NCI-H524 (cell line): Measurements from ENCODE around the gene OBP2B.
"Not testable (repeated sequence)": the region's sequence is repeated elsewhere in the genome, so short reads cannot be mapped to it uniquely, and the experiment has no call there.

ENCODE experiments used
- DNase-seq, 2 experiments: peaks; one replicate each; lab custom pipeline; 2025; lab: John Stamatoyannopoulos, UW

The OBP2B gene

DNA sequence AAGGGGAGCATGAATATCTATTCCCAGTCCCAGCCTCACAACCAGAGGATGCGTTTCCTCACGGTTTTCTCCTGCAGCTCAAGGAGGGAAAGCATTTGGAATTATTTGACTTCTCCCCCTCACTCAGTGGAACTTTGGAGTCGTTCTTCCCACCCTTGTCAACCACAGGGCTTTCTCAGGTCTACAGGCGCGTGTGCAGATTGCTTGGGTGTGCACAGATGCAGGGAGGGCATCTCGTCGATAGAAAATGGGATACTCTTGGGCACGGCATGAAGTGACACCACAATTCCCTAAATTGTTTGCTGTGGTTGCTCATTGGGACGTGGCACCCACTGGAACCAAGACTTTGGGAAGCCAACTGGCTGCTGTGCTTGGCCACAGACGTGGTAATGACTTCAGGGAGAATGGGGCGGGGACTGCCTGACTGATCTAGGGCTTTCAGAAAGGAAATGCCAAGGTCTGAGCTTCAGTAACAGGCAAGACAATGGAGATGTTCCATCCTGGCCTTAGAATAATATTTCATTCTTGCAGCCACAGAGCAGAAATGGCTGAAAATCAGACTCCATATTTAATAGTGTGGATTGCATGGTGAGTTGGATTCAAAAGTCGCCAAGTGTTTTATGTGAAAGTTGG is 12.2 kb upstream of the OBP2B start:
- DNase-seq: no peak

DNA sequence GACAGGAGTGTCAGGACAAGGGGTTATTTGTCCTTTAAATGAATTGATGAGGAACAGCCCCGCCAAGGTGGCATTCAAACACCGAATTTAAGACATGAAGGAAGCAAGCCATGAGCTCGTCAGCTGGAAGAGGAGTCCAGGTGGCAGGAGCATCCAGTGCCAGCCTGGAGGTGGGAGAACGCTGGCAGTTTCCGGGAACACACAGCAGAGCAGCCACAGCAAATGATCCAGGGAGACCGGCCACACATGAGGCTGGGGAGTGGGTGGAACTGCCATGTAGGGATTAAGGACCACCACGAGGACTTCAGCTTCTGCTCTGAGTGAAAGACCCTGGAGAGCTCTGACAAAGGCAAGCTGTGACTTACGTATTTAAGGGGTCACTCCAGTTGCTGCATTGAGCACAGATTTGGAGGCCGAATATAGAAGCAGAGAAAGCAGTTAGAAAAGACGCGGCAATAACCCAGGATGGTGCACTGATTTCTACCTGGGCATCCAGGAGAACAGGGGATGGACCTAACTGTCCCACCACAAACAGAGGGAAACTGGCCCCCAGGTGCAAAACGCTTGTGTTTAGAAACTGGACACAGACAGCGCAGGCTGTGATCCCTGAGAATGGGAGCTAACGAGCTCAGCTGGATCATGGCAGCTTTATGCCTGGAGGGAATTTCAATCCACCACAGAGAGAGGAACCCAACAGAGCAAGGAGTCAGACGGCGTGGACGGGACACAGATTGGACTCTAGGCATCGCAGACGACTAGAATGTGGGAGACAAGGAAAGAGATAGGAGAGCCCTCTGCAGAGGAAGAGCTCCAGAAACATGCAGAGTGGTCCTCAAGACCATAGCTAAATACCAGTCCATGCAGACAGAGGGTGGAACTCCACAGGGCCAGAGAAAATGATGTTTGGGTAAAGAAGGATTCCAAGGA is 9.3 kb upstream of the OBP2B start:
- not testable (repeated sequence) for DNase-seq

DNA sequence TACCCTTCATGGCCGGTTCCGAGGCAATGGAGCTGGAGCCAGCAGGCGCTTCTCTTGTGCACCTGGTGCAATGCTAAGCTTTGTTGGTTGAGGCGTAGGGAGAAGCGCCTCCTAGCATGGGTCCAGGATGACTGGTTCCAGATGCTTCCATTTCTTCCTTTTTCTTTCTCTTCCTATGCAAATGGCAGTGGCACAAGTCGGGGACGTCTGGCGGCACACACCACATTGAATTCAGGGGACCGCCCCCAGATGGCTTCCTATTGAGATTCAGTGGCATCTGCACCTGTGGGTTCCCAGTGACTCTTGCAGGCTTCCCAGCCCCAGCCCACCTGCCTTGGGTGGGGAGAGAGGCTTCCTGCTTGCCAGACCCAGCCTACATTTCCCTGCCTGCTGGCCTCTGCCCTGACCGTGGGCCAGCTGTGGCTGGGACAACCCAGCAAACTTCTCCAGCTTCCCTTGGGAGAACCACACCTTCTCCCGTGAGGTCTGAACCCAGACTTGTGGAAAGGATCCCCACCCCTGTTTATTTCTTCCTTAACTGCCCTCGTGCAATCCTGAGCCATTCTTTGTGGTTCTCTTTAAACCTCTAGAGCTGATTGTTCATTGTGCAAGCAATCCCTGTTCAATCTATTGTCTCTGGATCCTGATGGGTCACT is 8.4 kb upstream of the OBP2B start:
- DNase-seq: not testable (repeated sequence)

DNA sequence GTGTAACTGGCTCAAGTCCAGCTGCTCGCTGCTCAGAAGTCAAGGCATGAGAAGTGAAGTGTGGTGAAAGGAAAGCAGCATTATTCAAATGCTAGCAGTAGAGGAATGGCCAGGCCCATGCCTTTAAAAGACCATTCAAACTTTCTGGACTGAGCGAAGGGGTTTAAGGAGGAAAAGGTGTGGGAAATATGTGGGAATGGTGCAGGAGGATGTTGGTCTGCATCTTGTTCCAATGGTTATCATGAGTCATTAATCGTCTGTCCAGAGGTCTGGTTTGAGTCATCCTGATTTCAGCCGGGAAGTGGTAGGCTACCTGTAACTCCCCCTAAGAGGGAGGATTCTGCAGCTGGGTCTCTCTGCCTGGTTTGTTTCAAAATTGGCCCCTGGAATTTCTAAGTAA is 5.2 kb upstream of the OBP2B start:
- DNase-seq: not testable (repeated sequence)

DNA sequence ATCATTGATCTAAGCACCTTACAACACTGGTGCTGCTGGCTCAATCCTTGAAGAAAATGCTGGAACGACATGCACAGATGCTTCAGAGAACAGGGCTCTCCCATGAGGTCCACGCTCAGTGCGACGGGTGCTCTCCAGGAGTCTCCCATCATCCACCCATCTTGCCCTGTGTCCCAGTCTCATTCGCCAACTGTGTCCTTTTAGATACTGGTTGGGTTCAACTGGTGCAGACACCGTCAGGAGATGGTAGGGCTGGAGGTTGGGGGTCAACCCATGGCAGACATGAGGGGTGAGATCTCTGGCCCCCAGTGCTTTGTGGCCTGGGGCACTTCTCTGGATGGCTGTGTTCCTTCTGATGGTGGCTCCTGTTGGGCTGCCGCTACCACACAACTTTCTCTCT is 1.6 kb upstream of the OBP2B start:
- no peak for DNase-seq

DNA sequence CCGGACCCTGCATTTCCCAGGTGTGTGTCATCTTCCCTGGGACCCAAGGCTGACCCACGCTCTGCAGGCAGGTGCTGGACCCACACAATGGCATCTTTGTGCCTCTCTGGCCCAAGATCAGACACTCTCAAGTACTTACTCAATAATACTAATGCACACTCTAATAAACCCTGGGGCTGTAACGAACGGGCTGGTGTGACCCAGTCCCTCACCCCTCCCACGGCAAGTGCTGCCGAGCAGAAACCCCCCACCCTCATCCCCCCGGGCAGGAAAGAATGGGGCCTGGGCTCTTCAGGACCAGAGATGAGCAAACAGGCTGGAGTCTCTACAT is 1.1 kb upstream of the OBP2B start:
- no peak for DNase-seq

- not testable (repeated sequence) for DNase-seq
Measured at GRCh38 chr9:133209327-133210201, 514 bp upstream of the OBP2B start.

GRCh38 chr9:133208171-133208879 is 725 bp downstream of the OBP2B start:
- DNase-seq: not testable (repeated sequence)

DNA sequence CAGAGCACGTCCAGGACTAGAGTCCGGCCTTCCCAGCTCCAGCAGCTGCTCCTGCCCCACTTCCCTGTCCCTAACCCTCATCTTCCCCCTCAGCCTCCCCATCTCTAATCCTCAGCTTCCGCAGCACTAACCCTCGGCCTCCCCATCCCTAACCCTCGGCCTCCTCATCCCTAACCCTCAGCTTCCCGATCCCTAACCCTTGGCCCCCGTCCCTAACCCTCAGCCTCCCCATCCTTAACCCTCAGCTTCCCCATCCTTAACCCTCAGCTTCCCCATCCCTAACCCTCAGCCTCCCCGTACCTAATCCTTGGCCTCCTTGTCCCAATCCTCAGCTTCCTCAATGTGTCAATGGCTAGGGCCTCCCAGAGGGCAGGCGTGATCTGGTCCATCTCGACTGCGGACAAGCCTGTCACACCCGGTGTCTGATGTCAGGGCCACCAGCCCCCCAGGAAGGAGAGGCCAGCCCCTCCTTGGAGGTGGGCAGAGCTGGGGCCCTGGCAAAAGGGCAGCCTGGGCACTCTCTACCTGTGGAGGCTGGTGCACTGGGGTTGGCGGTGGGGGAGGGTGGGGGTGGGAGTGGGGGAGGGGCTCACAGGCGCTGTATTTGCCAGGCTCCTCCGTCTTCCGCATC is 1.4 kb downstream of the OBP2B start:
- no peak for DNase-seq

- DNase-seq: no peak
Measured at GRCh38 chr9:133207021-133207531, 2.0 kb downstream of the OBP2B start.

- no peak for DNase-seq
Measured at GRCh38 chr9:133205996-133206931, 2.8 kb downstream of the OBP2B start.

- DNase-seq: not testable (repeated sequence)
Measured at GRCh38 chr9:133205481-133205887, 3.6 kb downstream of the OBP2B start.

DNA sequence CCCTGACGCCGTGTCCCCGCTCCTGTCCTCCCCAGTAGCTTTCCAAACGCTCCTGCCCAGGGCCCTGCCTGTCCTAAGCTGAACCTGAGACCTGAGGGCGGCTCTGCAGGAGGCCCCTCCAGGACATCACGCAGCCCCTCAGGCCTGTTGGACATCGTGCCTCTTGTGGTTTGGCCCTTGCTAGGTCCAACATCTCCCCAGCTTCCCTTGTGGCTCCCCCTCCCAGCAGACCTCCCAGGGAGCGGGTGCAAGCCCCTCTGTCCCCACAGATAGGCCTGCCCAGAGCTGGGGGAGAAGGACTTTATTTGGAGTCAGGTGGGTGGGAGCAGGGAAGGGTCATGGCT is 4.1 kb downstream of the OBP2B start:
- DNase-seq: no peak

DNA sequence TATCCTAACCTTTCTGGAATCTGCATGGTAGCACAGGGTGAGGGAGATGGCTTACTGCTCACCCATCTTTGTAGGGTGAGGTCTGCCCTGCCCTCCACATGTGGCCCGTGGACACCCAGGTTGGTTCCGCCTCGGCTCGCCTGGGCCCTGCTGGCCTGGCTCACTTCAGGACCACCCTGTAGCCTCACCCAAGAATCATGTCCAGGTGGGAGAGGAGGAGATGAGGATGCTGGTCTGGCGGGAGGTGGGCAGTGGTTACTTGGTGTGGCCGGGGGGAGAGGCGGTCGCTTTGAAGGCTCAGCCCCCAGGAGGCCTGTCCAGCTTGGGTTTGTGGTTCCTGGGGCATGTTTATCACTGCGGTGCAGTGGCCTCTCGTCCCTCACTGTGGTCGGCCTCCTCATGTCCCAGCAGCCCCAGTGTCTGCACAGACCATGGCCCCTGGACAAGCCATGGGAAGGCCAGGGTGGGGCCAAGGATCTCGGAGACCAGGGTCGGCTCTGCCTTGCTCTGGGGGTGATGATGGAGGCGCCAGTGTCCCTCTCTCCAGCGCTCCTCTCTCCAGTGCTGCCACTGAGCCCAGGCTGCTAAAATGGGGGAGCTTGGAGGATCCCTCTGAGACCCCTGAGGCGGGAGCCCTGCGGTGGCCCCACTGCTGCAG is 4.6 kb downstream of the OBP2B start:
- no peak for DNase-seq

DNA sequence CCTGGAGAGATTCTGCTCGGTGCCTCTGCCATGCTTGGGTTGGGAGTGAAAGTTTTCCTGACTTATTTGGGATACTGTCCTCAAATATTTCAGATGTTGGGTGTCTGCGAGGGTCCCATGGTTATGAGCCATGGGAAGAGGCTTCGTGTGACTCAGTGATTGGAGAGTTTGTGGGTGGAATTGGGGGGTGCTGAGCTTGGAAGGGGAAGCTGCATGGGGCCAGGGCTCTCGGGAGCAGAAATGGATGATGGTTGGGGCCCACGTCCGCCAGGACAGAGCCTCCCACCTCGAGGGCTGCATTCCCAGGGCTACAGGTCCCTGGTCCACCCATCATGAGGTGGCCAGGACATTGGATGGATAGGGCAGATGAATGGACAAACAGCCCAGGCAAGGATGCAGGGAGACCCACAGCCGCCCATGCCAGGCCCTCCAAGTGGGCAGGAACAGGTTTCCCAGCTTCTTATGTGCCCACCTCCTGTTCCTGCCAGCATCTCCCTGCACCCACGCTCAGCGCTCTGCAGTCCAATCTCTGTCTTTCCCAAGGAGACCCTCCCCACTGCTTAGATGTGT is 5.5 kb downstream of the OBP2B start:
- no peak for DNase-seq

GRCh38 chr9:133202688-133203453 is 6.2 kb downstream of the OBP2B start:
- DNase-seq: no peak

GRCh38 chr9:133202145-133202513 is 6.9 kb downstream of the OBP2B start:
- DNase-seq: no peak
